HCT116 (cell line): ENCODE results near the gene TMCC1. TPM values are rescaled to one million over a fixed set of nuclear protein-coding genes. Genes with fewer than 3 reads are reported as not detected.

Experiments used
- ATAC-seq: fragments of 200-7000 bp; cut with Tn5 transposase; 2 replicates; pipeline ENCODE4 v1.9.1; 2020; ENCODE audit warnings: mild to moderate bottlenecking, moderate library complexity
- BruUV-seq: library from RNA; stranded (reverse); fragments of 400-500 nt; replicated peaks from 2 replicates; lab custom pipeline; 2021; lab: Mats Ljungman, UMichigan
- CTCF ChIA-PET: fragments of 300-600 bp; sonication (Branson Sonifier 250); formaldehyde crosslinking; loops from one replicate; lab custom pipeline; 2021; ENCODE audit warnings: antibody characterized with exemption; lab: Charles Lee
- POLR2A ChIA-PET: fragments of 300-600, 350-600 bp; sonication (Branson Sonifier 250); formaldehyde crosslinking; loops from one replicate; lab custom pipeline; 2021; ENCODE audit warnings: antibody characterized with exemption; lab: Charles Lee
- RAD21 ChIA-PET, 2 experiments: fragments of 300-600 bp; sonication (Branson Sonifier 250); formaldehyde crosslinking; loops; one replicate each; lab custom pipeline; 2023; ENCODE audit warnings: low total read pairs in 2 of 2; ENCODE audit not compliant: uncharacterized antibody in 2 of 2, unreplicated experiment in 2 of 2, low non-redundant PET in 1 of 2; lab: Charles Lee
- DNase-seq: peaks from one replicate; pipeline ENCODE4 v3.0.0-alpha.2; 2010; ENCODE audit warnings: low read depth, low spot score
- H2AFZ ChIP-seq: fragments of 200-600 bp; shearing (Covaris generic), sonication (generic); 2 replicates; pipeline ENCODE4 v1.6.1; 2017; ENCODE audit warnings: low read depth, mixed run types, mixed read lengths, antibody characterized with exemption, low read length; ENCODE audit not compliant: poor library complexity, severe bottlenecking
- H3K27ac ChIP-seq: 2 replicates; pipeline ENCODE4 v1.5.1; 2012; ENCODE audit warnings: low read depth, low read length
- H3K27me3 ChIP-seq: fragments of 200-600 bp; sonication (generic); 2 replicates; pipeline ENCODE4 v1.6.1; 2016; ENCODE audit warnings: mixed run types, low read length, mixed read lengths; ENCODE audit not compliant: insufficient read depth
- H3K36me3 ChIP-seq, 2 experiments: fragments of 200-500 bp in 1 of 2; fragments of 200-600 bp in 1 of 2; sonication (Bioruptor generic) in 1 of 2; sonication (generic) in 1 of 2; 2 replicates each; pipeline versions ENCODE4 v1.5.1 to v1.6.1; 2014 to 2016; ENCODE audit warnings: low read length in 2 of 2, inconsistent platforms in 1 of 2, mixed read lengths in 1 of 2, mixed run types in 1 of 2; ENCODE audit not compliant: insufficient read depth in 2 of 2, control insufficient read depth in 1 of 2
- H3K4me1 ChIP-seq, 2 experiments: fragments of 200-600 bp in 1 of 2; sonication (generic) in 1 of 2; 2 replicates each; pipeline versions ENCODE4 v1.5.1 to v1.6.1; 2012 to 2017; ENCODE audit warnings: low read length in 2 of 2, inconsistent platforms in 1 of 2, mild to moderate bottlenecking in 1 of 2, mixed read lengths in 1 of 2, mixed run types in 1 of 2, moderate library complexity in 1 of 2; ENCODE audit not compliant: insufficient read depth in 2 of 2, control insufficient read depth in 1 of 2
- H3K4me2 ChIP-seq: fragments of 200-600 bp; sonication (generic); 2 replicates; pipeline ENCODE4 v1.6.1; 2017; ENCODE audit warnings: mixed run types, low read length, mixed read lengths
- H3K4me3 ChIP-seq, 2 experiments: fragments of 200-600 bp in 1 of 2; sonication (generic) in 1 of 2; replicated peaks in 1 of 2; 2 replicates each; pipeline ENCODE4 v1.5.1; 2011 to 2016; ENCODE audit warnings: low read length in 2 of 2, control low read depth in 1 of 2, low read depth in 1 of 2, mild to moderate bottlenecking in 1 of 2, mixed read lengths in 1 of 2, mixed run types in 1 of 2
- H3K79me2 ChIP-seq: fragments of 200-600 bp; sonication (generic); 2 replicates; pipeline ENCODE4 v1.6.1; 2017; ENCODE audit warnings: mild to moderate bottlenecking, mixed run types, low read length, moderate library complexity, mixed read lengths; ENCODE audit not compliant: insufficient read depth
- H3K9ac ChIP-seq: fragments of 200-600 bp; sonication (generic); 2 replicates; pipeline ENCODE4 v1.6.1; 2016; ENCODE audit warnings: low read length, mixed read lengths
- H3K9me2 ChIP-seq: fragments of 200-600 bp; sonication (generic), shearing (Covaris generic); 2 replicates; pipeline ENCODE4 v1.6.1; 2017; ENCODE audit warnings: mixed run types, mild to moderate bottlenecking, moderate library complexity; ENCODE audit not compliant: insufficient read depth
- H3K9me3 ChIP-seq, 2 experiments: fragments of 200-500 bp in 1 of 2; fragments of 200-600 bp in 1 of 2; sonication (Bioruptor generic) in 1 of 2; sonication (generic) in 1 of 2; 2 replicates each; pipeline ENCODE4 v1.6.1; 2014 to 2017; ENCODE audit warnings: low read length in 2 of 2, mixed read lengths in 2 of 2, inconsistent platforms in 1 of 2, low read depth in 1 of 2, mild to moderate bottlenecking in 1 of 2, mixed run types in 1 of 2, moderate library complexity in 1 of 2; ENCODE audit not compliant: control insufficient read depth in 1 of 2, insufficient read depth in 1 of 2
- H4K20me1 ChIP-seq: fragments of 200-600 bp; sonication (generic), shearing (Covaris generic); 2 replicates; pipeline ENCODE4 v1.6.1; 2017; ENCODE audit warnings: mixed run types, mild to moderate bottlenecking, moderate library complexity; ENCODE audit not compliant: insufficient read depth
- ATF3 ChIP-seq: IDR thresholded peaks from 2 replicates; pipeline ENCODE4 v1.6.1; 2012
- CTCF ChIP-seq, 3 experiments: fragments of 200-600 bp in 1 of 3; sonication (generic) in 1 of 3; IDR thresholded peaks in 2 of 3; conservative IDR thresholded peaks in 1 of 3; 2 replicates each; pipeline ENCODE4 v1.5.1; 2012 to 2017; ENCODE audit warnings: low read depth in 2 of 3, low read length in 2 of 3, antibody characterized with exemption in 1 of 3, borderline replicate concordance in 1 of 3, control low read depth in 1 of 3, mild to moderate bottlenecking in 1 of 3, mixed read lengths in 1 of 3, mixed run types in 1 of 3, moderate library complexity in 1 of 3; ENCODE audit not compliant: insufficient read depth in 1 of 3
- EGR1 ChIP-seq: IDR thresholded peaks from 2 replicates; pipeline ENCODE4 v1.6.1; 2012; ENCODE audit warnings: low read depth
- ELF1 ChIP-seq: IDR thresholded peaks from 2 replicates; pipeline ENCODE4 v1.6.1; 2012; ENCODE audit warnings: low read depth, borderline replicate concordance
- EZH2 ChIP-seq: fragments of 200-600 bp; sonication (generic); IDR thresholded peaks from 2 replicates; pipeline ENCODE4 v1.6.1; 2017; ENCODE audit warnings: antibody characterized with exemption, mixed run types
- EZH2phosphoT487 ChIP-seq: fragments of 200-600 bp; IDR thresholded peaks from 2 replicates; pipeline ENCODE4 v1.6.1; 2018; ENCODE audit warnings: antibody characterized with exemption, borderline replicate concordance
- FOSL1 ChIP-seq: IDR thresholded peaks from 2 replicates; pipeline ENCODE4 v1.6.1; 2012; ENCODE audit warnings: low read depth
- JUND ChIP-seq: IDR thresholded peaks from 2 replicates; pipeline ENCODE4 v1.6.1; 2012
- POLR2AphosphoS5 ChIP-seq: IDR thresholded peaks from 2 replicates; pipeline ENCODE4 v1.6.1; 2011; ENCODE audit warnings: mild to moderate bottlenecking, low read depth, low read length, moderate library complexity
- REST ChIP-seq: IDR thresholded peaks from 2 replicates; pipeline ENCODE4 v1.6.1; 2012; ENCODE audit warnings: low read depth
- SIN3A ChIP-seq: IDR thresholded peaks from 2 replicates; pipeline ENCODE4 v1.6.1; 2012; ENCODE audit warnings: low read depth
- SP1 ChIP-seq: IDR thresholded peaks from 2 replicates; pipeline ENCODE4 v1.6.1; 2012; ENCODE audit warnings: low read depth
- SRF ChIP-seq: IDR thresholded peaks from 2 replicates; pipeline ENCODE4 v1.6.1; 2012; ENCODE audit warnings: low read depth
- TCF7L2 ChIP-seq: IDR thresholded peaks from 2 replicates; pipeline ENCODE4 v1.7.0; 2011; ENCODE audit warnings: borderline replicate concordance, inconsistent platforms; ENCODE audit not compliant: insufficient read depth, insufficient read length; ENCODE audit errors: extremely low read depth
- YY1 ChIP-seq: IDR thresholded peaks from 2 replicates; pipeline ENCODE4 v1.6.1; 2011; ENCODE audit warnings: low read length, low read depth, moderate library complexity, mild to moderate bottlenecking; ENCODE audit not compliant: insufficient replicate concordance; ENCODE audit errors: extremely low read depth
- ZFX ChIP-seq: fragments of 450-650 bp; IDR thresholded peaks from 2 replicates; pipeline ENCODE4 v1.6.1; 2017
- ZNF274 ChIP-seq: fragments of 200-500 bp; sonication (Bioruptor generic); IDR thresholded peaks from 2 replicates; pipeline ENCODE4 v1.6.1; 2014; ENCODE audit warnings: mild to moderate bottlenecking, low read depth, low read length, inconsistent platforms
- intact Hi-C: fragments of 100-400 bp; cut with micrococcal nuclease; formaldehyde crosslinking; loops from 2 replicates; pipeline ENCODE4 v1.10.0; 2022
- total RNA-seq: library from RNA; stranded (reverse); gene quantifications from one replicate; pipeline ENCODE4 v1.2.1, GENCODE V29; 2021; ENCODE audit not compliant: unreplicated experiment
- TF ChIP-seq, protein P1 (sequence below): IDR thresholded peaks from 2 replicates; pipeline ENCODE4 v1.6.1; 2011; ENCODE audit warnings: mild to moderate bottlenecking, low read length, moderate library complexity; ENCODE audit not compliant: insufficient replicate concordance; ENCODE audit errors: extremely low read depth

TMCC1 gene
- total RNA-seq, 1 experiment from 2014 or later: 32.5 TPM

DNA sequence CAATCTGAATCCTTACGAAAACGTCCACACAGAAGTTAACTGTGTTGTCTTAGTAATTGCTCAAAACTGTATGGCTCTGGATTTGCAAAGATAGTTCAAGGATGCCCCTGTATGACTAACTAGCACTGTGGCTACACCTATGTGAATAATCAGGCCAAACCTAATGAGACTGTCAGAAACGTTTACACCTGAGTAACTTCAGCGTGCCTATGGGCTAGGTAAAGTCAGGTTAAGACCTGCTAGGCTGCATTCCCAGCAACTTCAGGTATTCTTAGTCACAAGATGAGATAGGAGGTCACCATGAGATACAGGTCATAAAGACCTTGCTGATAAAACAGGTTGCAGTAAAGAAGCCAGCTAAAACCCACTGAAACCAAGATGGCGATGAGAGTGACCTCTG lies 199.3 kb downstream of the TMCC1 start (continued):
- TF ChIP-seq ZNF274: no peak
- TF ChIP-seq SP1: peak; percentile 47; the same call in 1 of the 2 replicates

DNA sequence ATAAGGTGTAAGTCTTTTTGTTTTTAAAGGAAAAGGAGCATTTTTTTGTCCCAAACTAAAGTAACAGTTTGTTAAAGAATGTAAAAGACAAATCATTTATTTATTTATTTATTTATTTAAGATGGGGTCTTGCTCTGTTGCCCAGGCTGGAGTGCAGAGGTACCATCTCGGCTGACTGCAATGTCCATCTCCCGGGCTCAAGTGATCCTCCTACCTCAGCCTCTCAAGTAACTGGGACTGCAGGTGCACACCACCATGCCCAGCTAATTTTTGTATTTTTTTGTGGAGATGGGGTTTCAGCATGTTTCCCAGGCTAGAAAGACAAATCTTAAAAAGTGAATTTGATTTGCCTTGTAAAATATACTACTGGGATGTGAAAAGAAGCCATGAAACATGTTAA lies 200.8 kb downstream of the TMCC1 start:
- Histone ChIP-seq H3K4me2 (no peak overlapping the region), H3K9me3 (peaks cover 0 to 6% of the 10 kb centered on the region in 2 experiments; a peak in 3 of 4 replicates), H3K9me2 (no peaks in the 10 kb centered on the region), H3K79me2 (0 out of 2 replicates have a peak, but pooled peaks cover 4% of the 10 kb centered on the region), H3K36me3 (no peaks in the 10 kb centered on the region), H3K4me3 (no peak overlapping the region), H3K27me3 (no peaks in the 10 kb centered on the region), H3K27ac (no peak overlapping the region), H2AFZ (no peak overlapping the region), H3K4me1 (peaks cover 0 to 10% of the 10 kb centered on the region in 2 experiments; a peak in 1 of 4 replicates), H4K20me1 (no peaks in the 10 kb centered on the region), H3K9ac (no peak overlapping the region)
- no peak for ATAC-seq
- BruUV-seq: no TSS peak
- RAD21 ChIA-PET: no interaction called here
- TF ChIP-seq ELF1 (no peak), SIN3A (no peak), REST (no peak), CTCF (IDR thresholded peaks at IDR 0.05 in 2 of 3, conservative IDR thresholded peaks at IDR 0.05 in 1 of 3; ENCODE audit: borderline replicate concordance in 1 of 3, insufficient read depth in 1 of 3, low read depth in 2 of 3, low read length in 2 of 3) (no peak), ATF3 (no peak), TCF7L2 (no peak), EZH2 (no peak), JUND (no peak), EZH2phosphoT487 (no peak), ZFX (no peak), SRF (no peak), POLR2AphosphoS5 (no peak), SP1 (no peak), EGR1 (no peak), FOSL1 (no peak), YY1 (no peak)
- TF ChIP-seq, protein P1, sequence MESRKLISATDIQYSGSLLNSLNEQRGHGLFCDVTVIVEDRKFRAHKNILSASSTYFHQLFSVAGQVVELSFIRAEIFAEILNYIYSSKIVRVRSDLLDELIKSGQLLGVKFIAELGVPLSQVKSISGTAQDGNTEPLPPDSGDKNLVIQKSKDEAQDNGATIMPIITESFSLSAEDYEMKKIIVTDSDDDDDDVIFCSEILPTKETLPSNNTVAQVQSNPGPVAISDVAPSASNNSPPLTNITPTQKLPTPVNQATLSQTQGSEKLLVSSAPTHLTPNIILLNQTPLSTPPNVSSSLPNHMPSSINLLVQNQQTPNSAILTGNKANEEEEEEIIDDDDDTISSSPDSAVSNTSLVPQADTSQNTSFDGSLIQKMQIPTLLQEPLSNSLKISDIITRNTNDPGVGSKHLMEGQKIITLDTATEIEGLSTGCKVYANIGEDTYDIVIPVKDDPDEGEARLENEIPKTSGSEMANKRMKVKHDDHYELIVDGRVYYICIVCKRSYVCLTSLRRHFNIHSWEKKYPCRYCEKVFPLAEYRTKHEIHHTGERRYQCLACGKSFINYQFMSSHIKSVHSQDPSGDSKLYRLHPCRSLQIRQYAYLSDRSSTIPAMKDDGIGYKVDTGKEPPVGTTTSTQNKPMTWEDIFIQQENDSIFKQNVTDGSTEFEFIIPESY: no peak
- no peak for DNase-seq
- CTCF ChIA-PET: no interaction called here
- intact Hi-C loops: no loop called here
- POLR2A ChIA-PET: no interaction called here
